ENCODE data around the gene FIG4. TPM values are rescaled to one million over a fixed set of nuclear protein-coding genes. Genes with fewer than 3 reads are reported as not detected.
"Not testable (repeated sequence)": the region's sequence is repeated elsewhere in the genome, so short reads cannot be mapped to it uniquely, and the experiment has no call there.

The FIG4 gene
- polyA plus RNA-seq, 1 donor from 2014 or later: 35.4 TPM

DNA sequence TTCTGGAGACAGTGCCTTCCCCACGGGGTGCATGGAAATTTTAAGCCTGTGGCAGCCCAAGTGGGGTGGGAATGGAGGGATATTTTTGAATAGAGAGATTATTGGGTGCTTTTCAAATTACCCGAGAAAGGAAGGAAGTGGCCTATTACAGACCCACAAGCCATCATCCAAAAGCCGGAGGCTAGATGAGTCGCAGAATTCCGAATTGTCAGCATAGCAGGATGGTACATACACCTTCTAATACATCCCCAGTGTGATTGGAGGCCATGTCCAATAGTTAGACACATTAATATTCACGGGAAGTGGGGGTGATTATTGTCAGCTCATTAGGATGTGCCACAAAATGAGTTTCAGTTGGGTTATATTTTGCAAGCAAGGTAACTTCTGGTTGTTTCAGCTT is 133.0 kb downstream of the FIG4 start:
- Histone ChIP-seq H3K4me3 (ENCODE audit: low read length) (no peak overlapping the region), H3K9ac (ENCODE audit: low read length) (no peak overlapping the region), H2AFZ (ENCODE audit: low read depth, low read length) (no peak overlapping the region), H3K36me3 (ENCODE audit: insufficient read depth, low read length) (peaks cover 4% of the 10 kb centered on the region), H3K27me3 (ENCODE audit: insufficient read depth, low read depth, low read length) (no peaks in the 10 kb centered on the region), H3K27ac (ENCODE audit: low read length) (no peak overlapping the region), H3K79me2 (replicated peaks; ENCODE audit: insufficient read depth, low read length) (no peaks in the 10 kb centered on the region), H4K20me1 (ENCODE audit: insufficient read depth) (no peaks in the 10 kb centered on the region), H3K9me2 (ENCODE audit: insufficient read depth, low read length) (no peaks in the 10 kb centered on the region), H3K9me3 (ENCODE audit: low read length) (no peaks in the 10 kb centered on the region), H3F3A (ENCODE audit: insufficient read depth, low read length, poor library complexity, severe bottlenecking) (no peaks in the 10 kb centered on the region), H3K4me2 (ENCODE audit: low read length) (no peak overlapping the region)
- TF ChIP-seq POLR2AphosphoS5 (IDR thresholded peaks at IDR 0.05): no peak
- no peak for TF ChIP-seq MXI1 (conservative IDR thresholded peaks at IDR 0.05; ENCODE audit: poor library complexity, severe bottlenecking)
- no peak for TF ChIP-seq CTCF (IDR thresholded peaks at IDR 0.05; ENCODE audit: poor library complexity, severe bottlenecking)
- TF ChIP-seq EP300 (conservative IDR thresholded peaks at IDR 0.05; ENCODE audit: poor library complexity, severe bottlenecking): no peak
- TF ChIP-seq TAF1 (IDR thresholded peaks at IDR 0.05; ENCODE audit: low read depth): no peak
- TF ChIP-seq EZH2 (IDR thresholded peaks at IDR 0.05; ENCODE audit: borderline replicate concordance, insufficient read depth, low read length, poor library complexity, severe bottlenecking): no peak
- no peak for TF ChIP-seq SMC3 (conservative IDR thresholded peaks at IDR 0.05; ENCODE audit: poor library complexity)
- TF ChIP-seq, protein P1, sequence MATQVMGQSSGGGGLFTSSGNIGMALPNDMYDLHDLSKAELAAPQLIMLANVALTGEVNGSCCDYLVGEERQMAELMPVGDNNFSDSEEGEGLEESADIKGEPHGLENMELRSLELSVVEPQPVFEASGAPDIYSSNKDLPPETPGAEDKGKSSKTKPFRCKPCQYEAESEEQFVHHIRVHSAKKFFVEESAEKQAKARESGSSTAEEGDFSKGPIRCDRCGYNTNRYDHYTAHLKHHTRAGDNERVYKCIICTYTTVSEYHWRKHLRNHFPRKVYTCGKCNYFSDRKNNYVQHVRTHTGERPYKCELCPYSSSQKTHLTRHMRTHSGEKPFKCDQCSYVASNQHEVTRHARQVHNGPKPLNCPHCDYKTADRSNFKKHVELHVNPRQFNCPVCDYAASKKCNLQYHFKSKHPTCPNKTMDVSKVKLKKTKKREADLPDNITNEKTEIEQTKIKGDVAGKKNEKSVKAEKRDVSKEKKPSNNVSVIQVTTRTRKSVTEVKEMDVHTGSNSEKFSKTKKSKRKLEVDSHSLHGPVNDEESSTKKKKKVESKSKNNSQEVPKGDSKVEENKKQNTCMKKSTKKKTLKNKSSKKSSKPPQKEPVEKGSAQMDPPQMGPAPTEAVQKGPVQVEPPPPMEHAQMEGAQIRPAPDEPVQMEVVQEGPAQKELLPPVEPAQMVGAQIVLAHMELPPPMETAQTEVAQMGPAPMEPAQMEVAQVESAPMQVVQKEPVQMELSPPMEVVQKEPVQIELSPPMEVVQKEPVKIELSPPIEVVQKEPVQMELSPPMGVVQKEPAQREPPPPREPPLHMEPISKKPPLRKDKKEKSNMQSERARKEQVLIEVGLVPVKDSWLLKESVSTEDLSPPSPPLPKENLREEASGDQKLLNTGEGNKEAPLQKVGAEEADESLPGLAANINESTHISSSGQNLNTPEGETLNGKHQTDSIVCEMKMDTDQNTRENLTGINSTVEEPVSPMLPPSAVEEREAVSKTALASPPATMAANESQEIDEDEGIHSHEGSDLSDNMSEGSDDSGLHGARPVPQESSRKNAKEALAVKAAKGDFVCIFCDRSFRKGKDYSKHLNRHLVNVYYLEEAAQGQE (IDR thresholded peaks at IDR 0.05; ENCODE audit: borderline replicate concordance): no peak
- TF ChIP-seq RAD21 (conservative IDR thresholded peaks at IDR 0.05): no peak

DNA sequence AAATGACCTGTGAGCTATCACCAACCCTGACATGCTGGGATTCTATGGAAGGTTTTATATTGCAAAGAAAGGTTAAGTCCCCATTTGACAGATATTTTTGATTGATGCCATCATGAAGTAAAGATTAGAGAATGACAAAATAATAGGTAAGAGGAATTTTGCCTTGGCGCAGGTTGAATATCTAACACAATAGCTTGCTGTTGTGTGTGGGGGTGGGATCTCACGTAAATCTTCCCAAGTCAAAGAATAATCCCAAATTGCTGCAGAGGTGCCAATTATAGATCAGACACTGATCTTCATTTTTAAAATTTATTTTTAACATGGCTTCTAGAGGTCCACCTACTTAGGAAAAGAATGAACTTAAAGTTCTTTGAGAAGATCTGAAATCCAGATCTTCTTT is 135.5 kb downstream of the FIG4 start:
- no peak overlapping the region for H3K27ac ChIP-seq (ENCODE audit: low read length)
- H2AFZ ChIP-seq (ENCODE audit: low read depth, low read length): no peak overlapping the region
- H3K4me3 ChIP-seq (ENCODE audit: low read length): no peak overlapping the region
- TF ChIP-seq, protein P1 (IDR thresholded peaks at IDR 0.05; ENCODE audit: borderline replicate concordance): no peak
- TF ChIP-seq MXI1 (conservative IDR thresholded peaks at IDR 0.05; ENCODE audit: poor library complexity, severe bottlenecking): no peak
- TF ChIP-seq EZH2 (IDR thresholded peaks at IDR 0.05; ENCODE audit: borderline replicate concordance, insufficient read depth, low read length, poor library complexity, severe bottlenecking): no peak
- TF ChIP-seq SMC3 (conservative IDR thresholded peaks at IDR 0.05; ENCODE audit: poor library complexity): no peak
- no peak for TF ChIP-seq POLR2AphosphoS5 (IDR thresholded peaks at IDR 0.05)
- no peak for TF ChIP-seq CTCF (IDR thresholded peaks at IDR 0.05; ENCODE audit: poor library complexity, severe bottlenecking)
- TF ChIP-seq EP300 (conservative IDR thresholded peaks at IDR 0.05; ENCODE audit: poor library complexity, severe bottlenecking): no peak
- no peak for TF ChIP-seq RAD21 (conservative IDR thresholded peaks at IDR 0.05)
- TF ChIP-seq TAF1 (IDR thresholded peaks at IDR 0.05; ENCODE audit: low read depth): no peak
- no peaks in the 10 kb centered on the region for H3F3A ChIP-seq (ENCODE audit: insufficient read depth, low read length, poor library complexity, severe bottlenecking)
- peaks cover 4% of the 10 kb centered on the region for H3K36me3 ChIP-seq (ENCODE audit: insufficient read depth, low read length)
- H3K79me2 ChIP-seq (replicated peaks; ENCODE audit: insufficient read depth, low read length): no peaks in the 10 kb centered on the region
- no peaks in the 10 kb centered on the region for H3K9me2 ChIP-seq (ENCODE audit: insufficient read depth, low read length)
- no peak overlapping the region for H3K4me2 ChIP-seq (ENCODE audit: low read length)
- no peak overlapping the region for H3K9ac ChIP-seq (ENCODE audit: low read length)
- H3K9me3 ChIP-seq (ENCODE audit: low read length): no peaks in the 10 kb centered on the region
- H3K27me3 ChIP-seq (ENCODE audit: insufficient read depth, low read depth, low read length): no peaks in the 10 kb centered on the region
- no peaks in the 10 kb centered on the region for H4K20me1 ChIP-seq (ENCODE audit: insufficient read depth)

- H3K9me2 ChIP-seq (ENCODE audit: insufficient read depth, low read length); H3K27me3 ChIP-seq (ENCODE audit: insufficient read depth, low read depth, low read length); H3K27ac ChIP-seq (ENCODE audit: low read length); H3K36me3 ChIP-seq (ENCODE audit: insufficient read depth, low read length); H3K4me3 ChIP-seq (ENCODE audit: low read length); H3F3A ChIP-seq (ENCODE audit: insufficient read depth, low read length, poor library complexity, severe bottlenecking); H3K9me3 ChIP-seq (ENCODE audit: low read length); H3K79me2 ChIP-seq (replicated peaks; ENCODE audit: insufficient read depth, low read length); H4K20me1 ChIP-seq (ENCODE audit: insufficient read depth); H2AFZ ChIP-seq (ENCODE audit: low read depth, low read length); H3K9ac ChIP-seq (ENCODE audit: low read length); H3K4me2 ChIP-seq (ENCODE audit: low read length): not testable (repeated sequence)
These were observed 140.3 kb downstream of the FIG4 start for GRCh38 chr6:109831352-109831751.
